ENCODE measurements around the gene ACTMAP.

DNA sequence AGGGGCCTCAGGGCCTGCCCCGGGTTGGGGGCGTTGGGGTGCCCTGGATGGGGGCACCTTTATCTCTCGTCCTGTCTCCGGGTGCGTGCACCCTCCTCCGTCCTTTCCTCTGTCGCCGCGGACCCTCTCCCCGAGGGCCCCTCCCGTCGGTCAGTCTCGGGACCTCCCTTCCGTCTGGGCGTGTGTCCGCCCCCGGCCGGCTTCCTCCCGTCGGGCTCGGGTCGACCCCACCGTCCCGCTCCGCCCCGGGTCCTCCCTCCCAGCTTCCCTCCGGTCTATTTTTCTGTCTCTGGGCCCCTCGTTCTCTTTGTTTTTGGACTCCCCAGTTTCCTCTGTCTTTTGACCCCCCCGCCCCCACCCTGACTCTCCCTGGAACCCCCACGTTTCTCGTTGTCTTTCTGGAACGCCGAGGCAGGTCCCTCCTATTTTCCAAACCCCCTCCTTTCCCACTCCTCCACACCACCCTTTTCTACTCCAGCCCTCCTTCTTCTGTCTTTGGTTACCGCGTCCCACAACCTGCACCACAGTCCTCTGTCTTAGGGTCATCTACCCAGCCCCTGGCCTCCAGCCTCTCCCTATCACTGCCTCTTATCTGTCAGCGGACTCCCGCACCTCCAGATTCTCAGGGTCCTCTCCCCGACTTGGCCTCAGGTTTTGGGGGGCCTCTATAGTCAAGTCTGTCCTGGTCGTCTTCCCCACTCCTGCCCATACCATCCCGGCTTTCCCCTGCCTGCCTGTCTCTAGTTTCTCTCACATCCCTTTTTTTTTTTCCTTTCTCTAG is 49.5 kb upstream of the ACTMAP start:
- no peak for TF ChIP-seq SIN3A (IDR thresholded peaks at IDR 0.05; ENCODE audit: low read depth)
- TF ChIP-seq, protein P1, sequence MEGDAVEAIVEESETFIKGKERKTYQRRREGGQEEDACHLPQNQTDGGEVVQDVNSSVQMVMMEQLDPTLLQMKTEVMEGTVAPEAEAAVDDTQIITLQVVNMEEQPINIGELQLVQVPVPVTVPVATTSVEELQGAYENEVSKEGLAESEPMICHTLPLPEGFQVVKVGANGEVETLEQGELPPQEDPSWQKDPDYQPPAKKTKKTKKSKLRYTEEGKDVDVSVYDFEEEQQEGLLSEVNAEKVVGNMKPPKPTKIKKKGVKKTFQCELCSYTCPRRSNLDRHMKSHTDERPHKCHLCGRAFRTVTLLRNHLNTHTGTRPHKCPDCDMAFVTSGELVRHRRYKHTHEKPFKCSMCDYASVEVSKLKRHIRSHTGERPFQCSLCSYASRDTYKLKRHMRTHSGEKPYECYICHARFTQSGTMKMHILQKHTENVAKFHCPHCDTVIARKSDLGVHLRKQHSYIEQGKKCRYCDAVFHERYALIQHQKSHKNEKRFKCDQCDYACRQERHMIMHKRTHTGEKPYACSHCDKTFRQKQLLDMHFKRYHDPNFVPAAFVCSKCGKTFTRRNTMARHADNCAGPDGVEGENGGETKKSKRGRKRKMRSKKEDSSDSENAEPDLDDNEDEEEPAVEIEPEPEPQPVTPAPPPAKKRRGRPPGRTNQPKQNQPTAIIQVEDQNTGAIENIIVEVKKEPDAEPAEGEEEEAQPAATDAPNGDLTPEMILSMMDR (IDR thresholded peaks at IDR 0.05 in 2 of 3, conservative IDR thresholded peaks at IDR 0.05 in 1 of 3; ENCODE audit: borderline replicate concordance in 1 of 3, insufficient read depth in 1 of 3, low read depth in 2 of 3, low read length in 2 of 3) = no peak
- 0 out of 2 replicates have a peak, but pooled peaks have one; percentile 47 for TF ChIP-seq ZFX (IDR thresholded peaks at IDR 0.05)
- no peak for TF ChIP-seq POLR2AphosphoS5 (IDR thresholded peaks at IDR 0.05; ENCODE audit: low read depth, low read length)
- TF ChIP-seq POLR2A (IDR thresholded peaks at IDR 0.05; ENCODE audit: borderline replicate concordance, extremely low read depth, insufficient read depth, insufficient read length) = no peak
- TF ChIP-seq EZH2phosphoT487 (IDR thresholded peaks at IDR 0.05; ENCODE audit: borderline replicate concordance) = no peak
- no peak for TF ChIP-seq JUND (IDR thresholded peaks at IDR 0.05)
- TF ChIP-seq YY1 (IDR thresholded peaks at IDR 0.05; ENCODE audit: extremely low read depth, insufficient replicate concordance, low read depth, low read length) = no peak
- no peak for TF ChIP-seq EZH2 (IDR thresholded peaks at IDR 0.05)
- no peak for TF ChIP-seq SRF (IDR thresholded peaks at IDR 0.05; ENCODE audit: low read depth)
- TF ChIP-seq, protein P2, sequence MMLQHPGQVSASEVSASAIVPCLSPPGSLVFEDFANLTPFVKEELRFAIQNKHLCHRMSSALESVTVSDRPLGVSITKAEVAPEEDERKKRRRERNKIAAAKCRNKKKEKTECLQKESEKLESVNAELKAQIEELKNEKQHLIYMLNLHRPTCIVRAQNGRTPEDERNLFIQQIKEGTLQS (IDR thresholded peaks at IDR 0.05) = no peak
- TF ChIP-seq, protein P3, sequence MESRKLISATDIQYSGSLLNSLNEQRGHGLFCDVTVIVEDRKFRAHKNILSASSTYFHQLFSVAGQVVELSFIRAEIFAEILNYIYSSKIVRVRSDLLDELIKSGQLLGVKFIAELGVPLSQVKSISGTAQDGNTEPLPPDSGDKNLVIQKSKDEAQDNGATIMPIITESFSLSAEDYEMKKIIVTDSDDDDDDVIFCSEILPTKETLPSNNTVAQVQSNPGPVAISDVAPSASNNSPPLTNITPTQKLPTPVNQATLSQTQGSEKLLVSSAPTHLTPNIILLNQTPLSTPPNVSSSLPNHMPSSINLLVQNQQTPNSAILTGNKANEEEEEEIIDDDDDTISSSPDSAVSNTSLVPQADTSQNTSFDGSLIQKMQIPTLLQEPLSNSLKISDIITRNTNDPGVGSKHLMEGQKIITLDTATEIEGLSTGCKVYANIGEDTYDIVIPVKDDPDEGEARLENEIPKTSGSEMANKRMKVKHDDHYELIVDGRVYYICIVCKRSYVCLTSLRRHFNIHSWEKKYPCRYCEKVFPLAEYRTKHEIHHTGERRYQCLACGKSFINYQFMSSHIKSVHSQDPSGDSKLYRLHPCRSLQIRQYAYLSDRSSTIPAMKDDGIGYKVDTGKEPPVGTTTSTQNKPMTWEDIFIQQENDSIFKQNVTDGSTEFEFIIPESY (IDR thresholded peaks at IDR 0.05; ENCODE audit: extremely low read depth, insufficient replicate concordance, low read length) = no peak
- no peak for TF ChIP-seq RAD21 (IDR thresholded peaks at IDR 0.05; ENCODE audit: low read depth)
- no peak for TF ChIP-seq ZNF274 (IDR thresholded peaks at IDR 0.05; ENCODE audit: low read depth, low read length)
